ENCODE data around the gene PSME1. TPM values are rescaled to one million over a fixed set of nuclear protein-coding genes. Genes with fewer than 3 reads are reported as not detected.

The PSME1 gene
- total and polyA plus RNA-seq, 2 donors (not counting 1 experiment from before 2014, with no cell fraction given): 177 to 266 TPM

DNA sequence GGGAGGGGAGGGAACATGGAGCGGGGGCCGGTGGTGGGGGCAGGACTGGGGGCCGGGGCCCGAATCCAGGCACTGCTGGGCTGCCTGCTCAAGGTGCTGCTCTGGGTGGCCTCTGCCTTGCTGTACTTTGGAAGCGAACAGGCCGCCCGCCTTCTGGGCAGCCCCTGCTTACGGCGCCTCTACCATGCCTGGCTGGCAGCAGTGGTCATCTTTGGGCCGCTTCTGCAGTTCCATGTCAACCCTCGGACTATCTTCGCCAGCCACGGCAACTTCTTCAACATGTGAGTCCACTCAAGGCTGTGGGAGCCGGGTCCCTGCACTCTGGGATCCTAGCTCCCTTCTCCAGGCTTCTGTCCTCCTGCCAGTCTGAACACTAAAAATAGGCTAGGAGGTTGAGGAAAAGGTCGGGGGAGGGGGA lies 4.4 kb upstream of the PSME1 start:
- Histone ChIP-seq H3K36me3 (ENCODE audit: control insufficient read depth, insufficient read depth, low read length) (no peaks in the 10 kb centered on the region), H3K79me2 (ENCODE audit: control insufficient read depth, insufficient read depth, low read length) (peaks cover 4% of the 10 kb centered on the region), H3K4me1 (ENCODE audit: control insufficient read depth, extremely low read depth, insufficient read depth, low read length) (no peaks in the 10 kb centered on the region), H3K4me2 (ENCODE audit: extremely low read depth, insufficient read depth, low read length) (no peak overlapping the region), H4K20me1 (ENCODE audit: control insufficient read depth, extremely low read depth, insufficient read depth, low read length) (no peaks in the 10 kb centered on the region), H3K4me3 (replicated peaks in 1 of 4; ENCODE audit: control extremely low read depth in 1 of 4, insufficient read depth in 1 of 4, low read depth in 3 of 4, low read length in 4 of 4) (no peak overlapping the region), H2AFZ (ENCODE audit: low read length) (no peak overlapping the region), H3K27ac (ENCODE audit: insufficient read depth, low read length) (no peak overlapping the region), H3K9ac (ENCODE audit: insufficient read depth, low read length) (no peak overlapping the region), H3K9me3 (ENCODE audit: control insufficient read depth, insufficient read depth, low read depth, low read length) (no peaks in the 10 kb centered on the region), H3K27me3 (ENCODE audit: control insufficient read depth, insufficient read depth, low read length) (no peaks in the 10 kb centered on the region)
- DNase-seq (ENCODE audit: low read depth in 2 of 2): no peak
- TF ChIP-seq, protein P1, sequence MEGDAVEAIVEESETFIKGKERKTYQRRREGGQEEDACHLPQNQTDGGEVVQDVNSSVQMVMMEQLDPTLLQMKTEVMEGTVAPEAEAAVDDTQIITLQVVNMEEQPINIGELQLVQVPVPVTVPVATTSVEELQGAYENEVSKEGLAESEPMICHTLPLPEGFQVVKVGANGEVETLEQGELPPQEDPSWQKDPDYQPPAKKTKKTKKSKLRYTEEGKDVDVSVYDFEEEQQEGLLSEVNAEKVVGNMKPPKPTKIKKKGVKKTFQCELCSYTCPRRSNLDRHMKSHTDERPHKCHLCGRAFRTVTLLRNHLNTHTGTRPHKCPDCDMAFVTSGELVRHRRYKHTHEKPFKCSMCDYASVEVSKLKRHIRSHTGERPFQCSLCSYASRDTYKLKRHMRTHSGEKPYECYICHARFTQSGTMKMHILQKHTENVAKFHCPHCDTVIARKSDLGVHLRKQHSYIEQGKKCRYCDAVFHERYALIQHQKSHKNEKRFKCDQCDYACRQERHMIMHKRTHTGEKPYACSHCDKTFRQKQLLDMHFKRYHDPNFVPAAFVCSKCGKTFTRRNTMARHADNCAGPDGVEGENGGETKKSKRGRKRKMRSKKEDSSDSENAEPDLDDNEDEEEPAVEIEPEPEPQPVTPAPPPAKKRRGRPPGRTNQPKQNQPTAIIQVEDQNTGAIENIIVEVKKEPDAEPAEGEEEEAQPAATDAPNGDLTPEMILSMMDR (conservative IDR thresholded peaks at IDR 0.05 in 1 of 2, IDR thresholded peaks at IDR 0.05 in 1 of 2; ENCODE audit: low read depth in 1 of 2, low read length in 2 of 2): no peak
- TF ChIP-seq EZH2 (IDR thresholded peaks at IDR 0.05; ENCODE audit: low read length, missing control alignments): no peak

DNA sequence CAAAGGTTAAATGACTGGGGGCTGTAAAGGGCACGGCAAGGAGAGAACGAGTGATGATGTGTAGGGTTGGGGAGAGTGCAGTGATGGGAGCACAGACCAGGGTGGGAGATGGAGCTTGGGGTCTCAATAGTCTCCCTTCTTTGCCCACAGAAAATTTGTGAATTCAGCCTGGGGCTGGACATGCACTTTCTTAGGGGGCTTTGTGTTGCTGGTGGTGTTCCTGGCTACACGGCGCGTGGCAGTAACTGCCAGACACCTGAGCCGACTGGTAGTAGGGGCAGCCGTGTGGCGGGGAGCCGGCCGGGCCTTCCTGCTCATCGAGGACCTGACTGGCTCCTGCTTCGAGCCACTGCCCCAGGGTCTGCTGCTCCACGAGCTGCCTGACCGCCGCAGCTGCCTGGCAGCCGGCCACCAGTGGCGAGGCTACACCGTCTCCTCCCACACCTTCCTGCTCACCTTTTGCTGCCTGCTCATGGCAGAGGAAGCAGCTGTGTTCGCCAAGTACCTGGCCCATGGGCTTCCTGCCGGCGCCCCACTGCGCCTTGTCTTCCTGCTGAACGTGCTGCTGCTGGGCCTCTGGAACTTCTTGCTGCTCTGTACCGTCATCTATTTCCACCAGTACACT lies 3.8 kb upstream of the PSME1 start:
- H3K4me3 ChIP-seq (replicated peaks in 1 of 4; ENCODE audit: control extremely low read depth in 1 of 4, insufficient read depth in 1 of 4, low read depth in 3 of 4, low read length in 4 of 4): no peak overlapping the region
- H3K36me3 ChIP-seq (ENCODE audit: control insufficient read depth, insufficient read depth, low read length): no peaks in the 10 kb centered on the region
- no peaks in the 10 kb centered on the region for H3K9me3 ChIP-seq (ENCODE audit: control insufficient read depth, insufficient read depth, low read depth, low read length)
- H3K27ac ChIP-seq (ENCODE audit: insufficient read depth, low read length): no peak overlapping the region
- no peak overlapping the region for H2AFZ ChIP-seq (ENCODE audit: low read length)
- H3K4me2 ChIP-seq (ENCODE audit: extremely low read depth, insufficient read depth, low read length): no peak overlapping the region
- TF ChIP-seq, protein P1 (conservative IDR thresholded peaks at IDR 0.05 in 1 of 2, IDR thresholded peaks at IDR 0.05 in 1 of 2; ENCODE audit: low read depth in 1 of 2, low read length in 2 of 2): no peak
- no peak for TF ChIP-seq EZH2 (IDR thresholded peaks at IDR 0.05; ENCODE audit: low read length, missing control alignments)
- no peak overlapping the region for H3K9ac ChIP-seq (ENCODE audit: insufficient read depth, low read length)
- H4K20me1 ChIP-seq (ENCODE audit: control insufficient read depth, extremely low read depth, insufficient read depth, low read length): no peaks in the 10 kb centered on the region
- no peaks in the 10 kb centered on the region for H3K27me3 ChIP-seq (ENCODE audit: control insufficient read depth, insufficient read depth, low read length)
- peaks cover 8% of the 10 kb centered on the region for H3K79me2 ChIP-seq (ENCODE audit: control insufficient read depth, insufficient read depth, low read length)
- H3K4me1 ChIP-seq (ENCODE audit: control insufficient read depth, extremely low read depth, insufficient read depth, low read length): peaks cover 4% of the 10 kb centered on the region
- DNase-seq (ENCODE audit: low read depth in 2 of 2): no peak

DNA sequence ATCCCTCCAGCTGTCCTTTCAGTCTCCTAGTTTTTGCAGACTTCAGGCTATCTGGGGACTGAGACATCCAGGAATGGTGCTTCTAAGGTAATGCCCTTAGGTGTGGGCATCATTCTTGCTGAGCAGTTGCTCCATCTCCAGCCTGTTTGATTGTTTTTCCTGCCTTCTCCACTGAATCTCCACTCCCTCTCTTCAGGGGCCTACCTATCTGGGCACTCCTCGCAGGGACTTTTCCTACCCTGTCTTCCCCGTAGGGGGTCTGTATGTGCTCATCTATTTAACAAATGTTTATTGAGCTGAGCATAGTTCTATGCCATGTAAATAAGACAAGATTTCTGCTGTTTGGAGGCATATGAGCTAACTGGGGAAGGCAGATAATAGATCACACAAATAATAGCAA lies 3.0 kb upstream of the PSME1 start:
- Histone ChIP-seq H4K20me1 (ENCODE audit: control insufficient read depth, extremely low read depth, insufficient read depth, low read length) (no peaks in the 10 kb centered on the region), H3K27ac (ENCODE audit: insufficient read depth, low read length) (no peak overlapping the region), H2AFZ (ENCODE audit: low read length) (no peak overlapping the region), H3K9ac (ENCODE audit: insufficient read depth, low read length) (no peak overlapping the region), H3K4me3 (replicated peaks in 1 of 4; ENCODE audit: control extremely low read depth in 1 of 4, insufficient read depth in 1 of 4, low read depth in 3 of 4, low read length in 4 of 4) (no peak overlapping the region), H3K36me3 (ENCODE audit: control insufficient read depth, insufficient read depth, low read length) (peaks cover 3% of the 10 kb centered on the region), H3K79me2 (ENCODE audit: control insufficient read depth, insufficient read depth, low read length) (peaks cover 10% of the 10 kb centered on the region), H3K4me2 (ENCODE audit: extremely low read depth, insufficient read depth, low read length) (no peak overlapping the region), H3K27me3 (ENCODE audit: control insufficient read depth, insufficient read depth, low read length) (no peaks in the 10 kb centered on the region), H3K9me3 (ENCODE audit: control insufficient read depth, insufficient read depth, low read depth, low read length) (no peaks in the 10 kb centered on the region), H3K4me1 (ENCODE audit: control insufficient read depth, extremely low read depth, insufficient read depth, low read length) (peaks cover 6% of the 10 kb centered on the region)
- TF ChIP-seq EZH2 (IDR thresholded peaks at IDR 0.05; ENCODE audit: low read length, missing control alignments): no peak
- TF ChIP-seq, protein P1 (conservative IDR thresholded peaks at IDR 0.05 in 1 of 2, IDR thresholded peaks at IDR 0.05 in 1 of 2; ENCODE audit: low read depth in 1 of 2, low read length in 2 of 2): no peak
- DNase-seq (ENCODE audit: low read depth in 2 of 2): no peak

All from fibroblast of lung (primary cell).